H9 (cell line): Measurements from ENCODE around the gene SH3BP2. TPM values are rescaled to one million over a fixed set of nuclear protein-coding genes. Genes with fewer than 3 reads are reported as not detected.

Experiments used
- DNase-seq: peaks from one replicate; pipeline ENCODE4 v3.0.0-alpha.2; 2017
- H2AFZ ChIP-seq: one replicate; pipeline ENCODE4 v1.6.1; 2013; ENCODE audit warnings: mild to moderate bottlenecking, low read length, control low read depth, moderate library complexity
- H2AK5ac ChIP-seq: 2 replicates; pipeline ENCODE4 v1.6.1; 2013; ENCODE audit warnings: low read length, control low read depth, mixed read lengths; ENCODE audit not compliant: insufficient read length
- H2BK120ac ChIP-seq: one replicate; pipeline ENCODE4 v1.6.1; 2013; ENCODE audit warnings: low read depth, mild to moderate bottlenecking, low read length, control low read depth, inconsistent platforms; ENCODE audit not compliant: poor library complexity, severe bottlenecking
- H2BK12ac ChIP-seq: 2 replicates; pipeline ENCODE4 v1.6.1; 2013; ENCODE audit warnings: low read length, control low read depth, mixed read lengths, low read depth; ENCODE audit not compliant: insufficient read length
- H2BK15ac ChIP-seq: 2 replicates; pipeline ENCODE4 v1.6.1; 2013; ENCODE audit warnings: low read depth, low read length, control low read depth
- H2BK20ac ChIP-seq: one replicate; pipeline ENCODE4 v1.6.1; 2013; ENCODE audit warnings: low read depth, mild to moderate bottlenecking, low read length, control low read depth, inconsistent platforms; ENCODE audit not compliant: poor library complexity, severe bottlenecking
- H2BK5ac ChIP-seq: 2 replicates; pipeline ENCODE4 v1.6.1; 2013; ENCODE audit warnings: low read length, control low read depth, mixed read lengths; ENCODE audit not compliant: insufficient read length
- H3K14ac ChIP-seq: 2 replicates; pipeline ENCODE4 v1.6.1; 2013; ENCODE audit warnings: low read length, control low read depth; ENCODE audit not compliant: insufficient read depth
- H3K18ac ChIP-seq: 2 replicates; pipeline ENCODE4 v1.6.1; 2013; ENCODE audit warnings: low read depth, mild to moderate bottlenecking, mixed read lengths, low read length, control low read depth; ENCODE audit not compliant: insufficient read length
- H3K23ac ChIP-seq: 2 replicates; pipeline ENCODE4 v1.6.1; 2013; ENCODE audit warnings: low read length, control low read depth, mixed read lengths, low read depth; ENCODE audit not compliant: insufficient read length
- H3K23me2 ChIP-seq: 2 replicates; pipeline ENCODE4 v1.6.1; 2013; ENCODE audit warnings: low read depth, mild to moderate bottlenecking, mixed read lengths, low read length, control low read depth; ENCODE audit not compliant: insufficient read length, poor library complexity, severe bottlenecking
- H3K27ac ChIP-seq: 2 replicates; pipeline ENCODE4 v1.5.1; 2013; ENCODE audit warnings: low read length, control low read depth, mixed read lengths, low read depth; ENCODE audit not compliant: insufficient read length
- H3K27me3 ChIP-seq: 2 replicates; pipeline ENCODE4 v1.6.1; 2013; ENCODE audit warnings: low read length, control low read depth, inconsistent platforms; ENCODE audit not compliant: insufficient read depth
- H3K4ac ChIP-seq: 2 replicates; pipeline ENCODE4 v1.6.1; 2013; ENCODE audit warnings: low read depth, mild to moderate bottlenecking, control low read depth, inconsistent platforms, low read length, moderate library complexity
- H3K4me1 ChIP-seq: 2 replicates; pipeline ENCODE4 v1.6.1; 2013; ENCODE audit warnings: low read length, control low read depth, inconsistent platforms; ENCODE audit not compliant: insufficient read depth
- H3K4me2 ChIP-seq: 2 replicates; pipeline ENCODE4 v1.6.1; 2013; ENCODE audit warnings: low read length, control low read depth, mixed read lengths; ENCODE audit not compliant: insufficient read length, insufficient read depth
- H3K56ac ChIP-seq: 2 replicates; pipeline ENCODE4 v1.6.1; 2013; ENCODE audit warnings: low read depth, mild to moderate bottlenecking, mixed read lengths, low read length, control low read depth; ENCODE audit not compliant: insufficient read length
- H3K79me1 ChIP-seq: 2 replicates; pipeline ENCODE4 v1.6.1; 2013; ENCODE audit warnings: low read depth, mild to moderate bottlenecking, moderate library complexity, low read length, control low read depth, inconsistent platforms; ENCODE audit not compliant: insufficient read depth, poor library complexity, severe bottlenecking
- H3K79me2 ChIP-seq: 2 replicates; pipeline ENCODE4 v1.6.1; 2013; ENCODE audit warnings: low read length, control low read depth, inconsistent platforms; ENCODE audit not compliant: insufficient read depth
- H3K9ac ChIP-seq: 2 replicates; pipeline ENCODE4 v1.6.1; 2013; ENCODE audit warnings: low read length, control low read depth, mixed read lengths; ENCODE audit not compliant: insufficient read length; ENCODE audit errors: extremely low read depth
- H3K9me3 ChIP-seq: one replicate; pipeline ENCODE4 v1.6.1; 2013; ENCODE audit warnings: low read depth, low read length, inconsistent platforms; ENCODE audit not compliant: control insufficient read depth
- H3T11ph ChIP-seq: one replicate; pipeline ENCODE4 v1.6.1; 2013; ENCODE audit warnings: mild to moderate bottlenecking, low read length, control low read depth, inconsistent platforms
- H4K20me1 ChIP-seq: one replicate; pipeline ENCODE4 v1.6.1; 2013; ENCODE audit not compliant: control insufficient read depth, insufficient read length, insufficient read depth
- H4K5ac ChIP-seq: 2 replicates; pipeline ENCODE4 v1.6.1; 2013; ENCODE audit warnings: low read depth, mild to moderate bottlenecking, mixed read lengths, low read length, control low read depth; ENCODE audit not compliant: insufficient read length
- H4K8ac ChIP-seq: replicated peaks from 2 replicates; pipeline ENCODE4 v1.6.1; 2013; ENCODE audit warnings: low read length, control low read depth, mixed read lengths, low read depth; ENCODE audit not compliant: insufficient read length
- H4K91ac ChIP-seq: 2 replicates; pipeline ENCODE4 v1.6.1; 2013; ENCODE audit warnings: low read depth, mild to moderate bottlenecking, moderate library complexity, mixed read lengths, low read length, control low read depth; ENCODE audit not compliant: insufficient read length
- H3K27ac Mint-ChIP-seq, 3 experiments: 2 replicates in 2 of 3; 3 replicates in 1 of 3; pipeline ENCODE4 v1.8.0; 2020 to 2021; ENCODE audit warnings: mixed read lengths in 3 of 3, mild to moderate bottlenecking in 1 of 3, moderate library complexity in 1 of 3
- H3K27me3 Mint-ChIP-seq: 2 replicates; pipeline ENCODE4 v1.8.0; 2021; ENCODE audit warnings: low read depth, mild to moderate bottlenecking, moderate library complexity, mixed read lengths
- H3K36me3 Mint-ChIP-seq, 3 experiments: 2 replicates in 2 of 3; 3 replicates in 1 of 3; pipeline ENCODE4 v1.8.0; 2020 to 2021; ENCODE audit warnings: low read depth in 3 of 3, mixed read lengths in 3 of 3; ENCODE audit not compliant: insufficient read depth in 1 of 3
- H3K4me1 Mint-ChIP-seq, 2 experiments: 2 replicates each; pipeline ENCODE4 v1.8.0; 2020; ENCODE audit warnings: mixed read lengths in 2 of 2
- H3K4me3 Mint-ChIP-seq, 2 experiments: 2 replicates in 1 of 2; 3 replicates in 1 of 2; pipeline ENCODE4 v1.8.0; 2020 to 2021; ENCODE audit warnings: mild to moderate bottlenecking in 2 of 2, mixed read lengths in 2 of 2, moderate library complexity in 1 of 2
- H3K9me3 Mint-ChIP-seq, 2 experiments: 2 replicates in 1 of 2; 3 replicates in 1 of 2; pipeline ENCODE4 v1.8.0; 2020; ENCODE audit warnings: mild to moderate bottlenecking in 2 of 2, mixed read lengths in 2 of 2, moderate library complexity in 1 of 2
- CTCF ChIP-seq: fragments of 200-600 bp; sonication (generic); conservative IDR thresholded peaks from 3 replicates; pipeline ENCODE4 v1.8.0; 2021; ENCODE audit warnings: antibody characterized with exemption, mild to moderate bottlenecking
- WGBS: extraction: QIAGEN DNeasy Blood & Tissue Kit; methylation state at CpG from one replicate; pipeline ENCODE4 v1.1.7; 2013; ENCODE audit warnings: missing lambda C conversion rate, low lambda C conversion rate, mixed read lengths; ENCODE audit not compliant: insufficient read length; ENCODE audit errors: extremely low coverage; 5-methylcytosine and 5-hydroxymethylcytosine counted together
- total RNA-seq: library from RNA; stranded (reverse); gene quantifications from 2 replicates; pipeline ENCODE4 v1.2.1, GENCODE V29; 2021

The SH3BP2 gene
- total RNA-seq, 1 experiment from 2014 or later: 37.6 TPM

GRCh38 chr4:2810388-2810787 lies 17.5 kb downstream of the SH3BP2 start:
- no peak overlapping the region for H3K14ac ChIP-seq
- no peaks in the 10 kb centered on the region for H3K9me3 ChIP-seq
- Mint-ChIP-seq H3K36me3 (no peaks in the 10 kb centered on the region), H3K4me3 (no peak overlapping the region), H3K27ac (peak overlapping the region in 2 of 3 experiments; percentile 48 to 52; a peak in 3 of 7 replicates), H3K4me1 (peaks cover 17 to 29% of the 10 kb centered on the region in 2 experiments), H3K9me3 (no peaks in the 10 kb centered on the region), H3K27me3 (no peaks in the 10 kb centered on the region; the same call in none of the 2 replicates)
- H3K27ac ChIP-seq: no peak overlapping the region
- H3K27me3 ChIP-seq: no peaks in the 10 kb centered on the region
- no peak overlapping the region for H2BK15ac ChIP-seq
- H2BK120ac ChIP-seq: no peak overlapping the region
- no peaks in the 10 kb centered on the region for H3K23me2 ChIP-seq
- H3K79me1 ChIP-seq: no peaks in the 10 kb centered on the region
- no peak overlapping the region for H4K8ac ChIP-seq
- H2AK5ac ChIP-seq: no peak overlapping the region
- H3K18ac ChIP-seq: no peak overlapping the region
- H3K4ac ChIP-seq: no peak overlapping the region
- H3T11ph ChIP-seq: no peak overlapping the region
- H2BK12ac ChIP-seq: no peak overlapping the region
- H3K4me2 ChIP-seq: no peak overlapping the region
- peaks cover 3% of the 10 kb centered on the region for H4K20me1 ChIP-seq
- no peak for TF ChIP-seq CTCF
- H2BK20ac ChIP-seq: no peak overlapping the region
- H2AFZ ChIP-seq: no peak overlapping the region
- no peaks in the 10 kb centered on the region for H3K79me2 ChIP-seq
- no peak overlapping the region for H3K56ac ChIP-seq
- no peak overlapping the region for H4K5ac ChIP-seq
- no peak overlapping the region for H3K23ac ChIP-seq
- H2BK5ac ChIP-seq: no peak overlapping the region
- H4K91ac ChIP-seq: no peak overlapping the region
- no CpG with 5 or more reads among the region's 10 CpGs for WGBS
- H3K9ac ChIP-seq: no peak overlapping the region
- no peak for DNase-seq
- H3K4me1 ChIP-seq: peaks cover 4% of the 10 kb centered on the region
